ENCODE measurements around the gene MMS22L.

The MMS22L gene

DNA sequence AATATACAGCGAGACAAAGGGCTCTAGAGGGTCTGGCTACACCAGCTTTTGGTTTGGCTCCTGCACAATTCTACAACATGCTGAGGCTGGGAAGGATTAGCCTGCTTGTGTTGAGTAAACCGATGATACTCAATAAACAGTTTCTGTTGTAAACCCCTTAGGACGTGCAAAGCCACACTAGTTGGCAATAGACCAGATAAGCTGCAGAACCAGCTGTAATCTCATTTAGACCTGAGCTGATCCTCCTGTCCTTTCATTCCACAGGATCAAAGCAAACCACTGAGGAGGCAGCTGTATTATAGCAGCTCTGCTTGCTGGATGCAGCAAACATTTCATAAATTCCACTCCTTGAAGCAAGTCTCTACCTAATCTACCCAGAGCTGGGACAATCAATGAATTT is 79.7 kb downstream of the MMS22L start:
- Histone ChIP-seq H3K79me2 (ENCODE audit: insufficient read depth, low read depth) (no peaks in the 10 kb centered on the region), H4K20me1 (ENCODE audit: insufficient read depth) (no peaks in the 10 kb centered on the region; the same call in 1 of the 2 replicates), H3K4me2 (no peak overlapping the region), H3K4me3 (IDR thresholded peaks at IDR 0.05; ENCODE audit: insufficient read depth, low read depth, low read length) (no peak overlapping the region), H3K27ac (no peak overlapping the region), H2AFZ (ENCODE audit: low read depth) (no peak overlapping the region), H3K36me3 (ENCODE audit: insufficient read depth) (no peaks in the 10 kb centered on the region), H3K27me3 (ENCODE audit: insufficient read depth, low read depth) (no peaks in the 10 kb centered on the region), H3K4me1 (ENCODE audit: low read depth, poor library complexity, severe bottlenecking) (no peaks in the 10 kb centered on the region), H3K9ac (no peak overlapping the region)
- TF ChIP-seq, protein P1, sequence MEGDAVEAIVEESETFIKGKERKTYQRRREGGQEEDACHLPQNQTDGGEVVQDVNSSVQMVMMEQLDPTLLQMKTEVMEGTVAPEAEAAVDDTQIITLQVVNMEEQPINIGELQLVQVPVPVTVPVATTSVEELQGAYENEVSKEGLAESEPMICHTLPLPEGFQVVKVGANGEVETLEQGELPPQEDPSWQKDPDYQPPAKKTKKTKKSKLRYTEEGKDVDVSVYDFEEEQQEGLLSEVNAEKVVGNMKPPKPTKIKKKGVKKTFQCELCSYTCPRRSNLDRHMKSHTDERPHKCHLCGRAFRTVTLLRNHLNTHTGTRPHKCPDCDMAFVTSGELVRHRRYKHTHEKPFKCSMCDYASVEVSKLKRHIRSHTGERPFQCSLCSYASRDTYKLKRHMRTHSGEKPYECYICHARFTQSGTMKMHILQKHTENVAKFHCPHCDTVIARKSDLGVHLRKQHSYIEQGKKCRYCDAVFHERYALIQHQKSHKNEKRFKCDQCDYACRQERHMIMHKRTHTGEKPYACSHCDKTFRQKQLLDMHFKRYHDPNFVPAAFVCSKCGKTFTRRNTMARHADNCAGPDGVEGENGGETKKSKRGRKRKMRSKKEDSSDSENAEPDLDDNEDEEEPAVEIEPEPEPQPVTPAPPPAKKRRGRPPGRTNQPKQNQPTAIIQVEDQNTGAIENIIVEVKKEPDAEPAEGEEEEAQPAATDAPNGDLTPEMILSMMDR (conservative IDR thresholded peaks at IDR 0.05; ENCODE audit: low read depth, low read length) = no peak

DNA sequence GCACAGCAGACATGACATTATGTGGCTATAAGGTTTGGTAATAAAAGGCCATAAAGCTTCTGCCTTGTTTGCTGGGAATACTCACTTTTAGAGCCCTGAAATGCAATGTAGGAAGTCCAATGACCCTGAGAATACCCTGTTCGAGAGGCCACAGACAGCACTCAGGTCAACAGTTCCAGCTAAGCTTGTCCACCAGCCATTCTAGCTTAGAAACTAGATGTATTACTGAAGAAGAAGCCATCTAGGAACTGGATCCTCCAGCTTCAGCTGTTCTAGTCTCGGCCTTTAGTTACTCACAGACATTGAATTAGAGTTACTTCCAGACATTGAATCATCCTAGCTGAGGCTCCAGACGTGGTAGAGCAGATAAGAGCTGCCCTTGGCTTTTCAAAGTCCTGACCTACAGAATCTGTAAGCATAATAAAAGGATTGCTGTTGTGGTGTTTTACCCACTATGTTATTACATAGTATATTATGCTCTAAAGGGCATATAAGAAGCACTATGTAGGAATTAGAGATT is 84.9 kb downstream of the MMS22L start:
- TF ChIP-seq, protein P1 (conservative IDR thresholded peaks at IDR 0.05; ENCODE audit: low read depth, low read length) = no peak
- H3K79me2 ChIP-seq (ENCODE audit: insufficient read depth, low read depth) = no peaks in the 10 kb centered on the region
- no peaks in the 10 kb centered on the region for H3K4me1 ChIP-seq (ENCODE audit: low read depth, poor library complexity, severe bottlenecking)
- no peak overlapping the region for H3K4me2 ChIP-seq
- H3K4me3 ChIP-seq (IDR thresholded peaks at IDR 0.05; ENCODE audit: insufficient read depth, low read depth, low read length) = no peak overlapping the region
- no peak overlapping the region for H3K27ac ChIP-seq
- H3K36me3 ChIP-seq (ENCODE audit: insufficient read depth) = no peaks in the 10 kb centered on the region
- H4K20me1 ChIP-seq (ENCODE audit: insufficient read depth) = no peaks in the 10 kb centered on the region; the same call in 1 of the 2 replicates
- H2AFZ ChIP-seq (ENCODE audit: low read depth) = no peak overlapping the region
- no peak overlapping the region for H3K9ac ChIP-seq
- no peaks in the 10 kb centered on the region for H3K27me3 ChIP-seq (ENCODE audit: insufficient read depth, low read depth)

DNA sequence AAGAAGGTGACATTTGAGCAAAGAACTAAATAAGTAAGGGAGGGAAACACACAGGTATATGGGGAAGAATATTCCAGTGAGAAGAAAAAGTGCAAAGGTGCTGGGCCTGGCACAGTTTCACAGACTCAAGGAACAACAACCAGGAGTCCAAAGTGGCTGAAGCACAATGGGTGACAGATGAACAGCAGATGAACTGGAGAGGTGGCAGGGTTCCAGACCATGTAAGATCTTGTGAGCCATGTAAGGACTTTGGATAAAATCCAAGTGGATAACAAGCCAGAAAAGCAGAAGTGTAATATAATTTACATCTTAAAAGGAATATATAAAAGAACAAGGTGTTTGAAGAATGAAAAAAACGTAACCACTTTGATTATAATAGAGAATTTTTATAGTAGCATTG is 87.9 kb downstream of the MMS22L start:
- Histone ChIP-seq H3K4me1 (ENCODE audit: low read depth, poor library complexity, severe bottlenecking) (no peaks in the 10 kb centered on the region), H3K79me2 (ENCODE audit: insufficient read depth, low read depth) (no peaks in the 10 kb centered on the region), H3K36me3 (ENCODE audit: insufficient read depth) (no peaks in the 10 kb centered on the region), H3K9ac (no peak overlapping the region), H3K27ac (no peak overlapping the region), H2AFZ (ENCODE audit: low read depth) (no peak overlapping the region), H3K4me3 (IDR thresholded peaks at IDR 0.05; ENCODE audit: insufficient read depth, low read depth, low read length) (no peak overlapping the region), H4K20me1 (ENCODE audit: insufficient read depth) (no peaks in the 10 kb centered on the region), H3K4me2 (no peak overlapping the region), H3K27me3 (ENCODE audit: insufficient read depth, low read depth) (no peaks in the 10 kb centered on the region)
- TF ChIP-seq, protein P1 (conservative IDR thresholded peaks at IDR 0.05; ENCODE audit: low read depth, low read length) = no peak

DNA sequence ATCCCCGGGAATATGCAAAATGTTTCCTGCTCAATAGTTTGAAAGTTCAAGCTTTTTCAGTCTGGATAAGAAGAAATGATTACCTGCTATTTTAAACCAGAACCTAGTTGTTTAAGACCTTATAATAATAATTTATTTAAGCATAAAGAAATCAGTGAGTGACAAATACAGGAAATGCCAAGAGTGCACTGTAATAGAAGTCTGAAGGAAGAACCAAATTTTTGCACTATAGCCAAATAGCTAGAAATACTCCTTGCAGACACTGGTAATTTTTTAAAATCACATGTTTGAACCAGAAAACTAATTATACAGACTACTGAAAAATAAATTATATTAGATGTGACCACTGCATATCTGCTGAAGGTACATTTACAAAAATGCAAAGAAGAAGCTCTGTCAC is 93.2 kb downstream of the MMS22L start:
- Histone ChIP-seq H3K27me3 (ENCODE audit: insufficient read depth, low read depth) (no peaks in the 10 kb centered on the region), H3K27ac (no peak overlapping the region), H4K20me1 (ENCODE audit: insufficient read depth) (no peaks in the 10 kb centered on the region), H3K4me2 (no peak overlapping the region), H2AFZ (ENCODE audit: low read depth) (no peak overlapping the region), H3K9ac (no peak overlapping the region), H3K4me1 (ENCODE audit: low read depth, poor library complexity, severe bottlenecking) (no peaks in the 10 kb centered on the region), H3K36me3 (ENCODE audit: insufficient read depth) (no peaks in the 10 kb centered on the region), H3K79me2 (ENCODE audit: insufficient read depth, low read depth) (no peaks in the 10 kb centered on the region), H3K4me3 (IDR thresholded peaks at IDR 0.05; ENCODE audit: insufficient read depth, low read depth, low read length) (no peak overlapping the region)
- TF ChIP-seq, protein P1 (conservative IDR thresholded peaks at IDR 0.05; ENCODE audit: low read depth, low read length) = no peak
